K562 (cell line): Measurements from ENCODE around the gene FARSA. TPM values are rescaled to one million over a fixed set of nuclear protein-coding genes. Genes with fewer than 3 reads are reported as not detected.

Source experiments
- BCOR ChIP-seq: fragments of 450-650 bp; IDR thresholded peaks from 2 replicates; pipeline ENCODE4 v1.6.1; 2016
- E2F8 ChIP-seq: fragments of 450-650 bp; IDR thresholded peaks from 2 replicates; pipeline ENCODE4 v1.7.1; 2018; ENCODE audit warnings: mild to moderate bottlenecking, low read depth; ENCODE audit not compliant: partially characterized antibody
- HDAC3 ChIP-seq: fragments of 450-650 bp; IDR thresholded peaks from 2 replicates; pipeline ENCODE4 v1.6.1; 2018; ENCODE audit warnings: borderline replicate concordance, mild to moderate bottlenecking, moderate library complexity; ENCODE audit not compliant: partially characterized antibody
- JUN ChIP-seq, 2 experiments: sonication (generic) in 1 of 2; formaldehyde crosslinking in 1 of 2; IDR thresholded peaks; 2 replicates each; pipeline versions ENCODE4 v1.6.1 to v1.8.0; 2012 to 2022; ENCODE audit warnings: borderline replicate concordance in 2 of 2, mild to moderate bottlenecking in 2 of 2, improper control_type of control experiment in 1 of 2, low read depth in 1 of 2, low read length in 1 of 2, missing genetic modification reagents in 1 of 2
- MBD2 ChIP-seq: sonication (generic); IDR thresholded peaks from 2 replicates; pipeline ENCODE4 v1.6.1; 2016; ENCODE audit warnings: low read depth, borderline replicate concordance
- NCOA1 ChIP-seq: fragments of 450-650 bp; IDR thresholded peaks from 2 replicates; pipeline ENCODE4 v1.6.1; 2016; ENCODE audit warnings: low read depth
- PTTG1 ChIP-seq: fragments of 450-650 bp; IDR thresholded peaks from 2 replicates; pipeline ENCODE4 v1.6.1; 2016; ENCODE audit warnings: low read depth, mild to moderate bottlenecking, missing genetic modification characterization, missing compliant biosample characterization
- RFX5 ChIP-seq: IDR thresholded peaks from 2 replicates; pipeline ENCODE4 v1.6.1; 2011; ENCODE audit warnings: low read depth, mild to moderate bottlenecking, improper control_type of control experiment, low read length
- SMARCC2 ChIP-seq: fragments of 450-650 bp; IDR thresholded peaks from 2 replicates; pipeline ENCODE4 v1.6.1; 2017; ENCODE audit warnings: antibody characterized with exemption, moderate library complexity, mild to moderate bottlenecking, low read depth
- TRIM25 ChIP-seq: fragments of 450-650 bp; IDR thresholded peaks from 2 replicates; pipeline ENCODE4 v1.7.0; 2016; ENCODE audit warnings: borderline replicate concordance
- UBTF ChIP-seq, 2 experiments: IDR thresholded peaks; 2 replicates each; pipeline ENCODE4 v1.6.1; 2012; ENCODE audit warnings: improper control_type of control experiment in 2 of 2, low read depth in 2 of 2, low read length in 2 of 2, borderline replicate concordance in 1 of 2
- ZNF282 ChIP-seq: sonication (generic); formaldehyde crosslinking; IDR thresholded peaks from 2 replicates; pipeline ENCODE4 v1.8.1; 2023; ENCODE audit warnings: missing genetic modification reagents
- ZNF384 ChIP-seq: IDR thresholded peaks from 2 replicates; pipeline ENCODE4 v1.6.1; 2012; ENCODE audit warnings: low read depth, low read length, improper control_type of control experiment
- ZNF740 ChIP-seq, 3 experiments: fragments of 200-800 bp in 1 of 3; sonication (Bioruptor generic) in 1 of 3; sonication (generic) in 1 of 3; formaldehyde crosslinking in 1 of 3; IDR thresholded peaks; 2 replicates each; pipeline versions ENCODE4 v1.6.1 to v1.8.0; 2016 to 2022; ENCODE audit warnings: mild to moderate bottlenecking in 2 of 3, missing compliant biosample characterization in 2 of 3, missing genetic modification characterization in 2 of 3, missing genetic modification reagents in 1 of 3
- polyA plus RNA-seq, 8 experiments: library from polyadenylated mRNA; depleted of rRNA in 4 of 8; stranded (reverse) in 5 of 8; unstranded in 3 of 8; fragments of >200 nt; fragmentation: Nextera tagmentation in 2 of 8; fragmentation: Illumina TruSeq in 1 of 8; extraction: Ambion mirVana in 2 of 8; extraction: Trizol in 1 of 8; gene quantifications; 2 replicates each; pipeline versions ENCODE4 v1.2.1 to v1.2.3, GENCODE V29; 2011 to 2014; ENCODE audit warnings: inconsistent platforms in 1 of 8, missing spikeins in 1 of 8
- total RNA-seq, 7 experiments: library from RNA; depleted of rRNA in 6 of 7; stranded (reverse); fragments of >200 nt in 6 of 7; fragmentation: Illumina TruSeq in 2 of 7; extraction: Trizol in 2 of 7; gene quantifications; 2 replicates each; pipeline versions ENCODE4 v1.2.1 to v1.2.3, GENCODE V29; 2011 to 2021; ENCODE audit warnings: low replicate concordance in 1 of 7

The FARSA gene
- total and polyA plus RNA-seq, 9 of the 15 experiments (the other 6 are each of a cell fraction or from before 2014, with no cell fraction given), result 25.2 to 237 (median 89.6) TPM

- peak; percentile 84 for TF ChIP-seq ZNF740 (CRISPR knock-in tag; IDR thresholded peaks at IDR 0.05)
- TF ChIP-seq ZNF740 (tag; IDR thresholded peaks at IDR 0.05), result peak in 1 of 2 experiments; percentile 91; a peak in 2 of 4 replicates
- peak; percentile 59 for TF ChIP-seq MBD2
- peak; percentile 70 for TF ChIP-seq BCOR
- TF ChIP-seq NCOA1, result peak; percentile 69; the same call in 1 of the 2 replicates
- no peak for TF ChIP-seq JUN (IDR thresholded peaks at IDR 0.05; ENCODE audit: borderline replicate concordance, low read depth, low read length)
- TF ChIP-seq JUN (CRISPR knock-in tag; IDR thresholded peaks at IDR 0.05; ENCODE audit: borderline replicate concordance), result no peak
- 0 out of 2 replicates have a peak, but pooled peaks have one; percentile 78 for TF ChIP-seq TRIM25
- TF ChIP-seq ZNF384, result peak; percentile 85
- TF ChIP-seq E2F8, result no peak
- no peak for TF ChIP-seq RFX5
- TF ChIP-seq ZNF282 (CRISPR knock-in tag), result no peak; the same call in 1 of the 2 replicates
- no peak for TF ChIP-seq PTTG1 (tag)
- TF ChIP-seq UBTF (IDR thresholded peaks at IDR 0.05; ENCODE audit: borderline replicate concordance in 1 of 2, low read depth in 2 of 2, low read length in 2 of 2), result peak; percentile 46 to 81; a peak in 2 of 4 replicates
- TF ChIP-seq HDAC3, result peak; percentile 74
- peak; percentile 72; the same call in 1 of the 2 replicates for TF ChIP-seq SMARCC2
Measured at GRCh38 chr19:12885749-12886650, 47.5 kb downstream of the FARSA start (continued).
